GM21737 (cell line): ENCODE measurements around the gene UBE2J2.

Experiments used
- ATAC-seq: cut with Tn5 transposase; IDR thresholded peaks from one replicate; pipeline ENCODE4 v1.9.1; 2021; ENCODE audit warnings: mild to moderate bottlenecking, moderate library complexity; ENCODE audit not compliant: unreplicated experiment

UBE2J2 gene

DNA sequence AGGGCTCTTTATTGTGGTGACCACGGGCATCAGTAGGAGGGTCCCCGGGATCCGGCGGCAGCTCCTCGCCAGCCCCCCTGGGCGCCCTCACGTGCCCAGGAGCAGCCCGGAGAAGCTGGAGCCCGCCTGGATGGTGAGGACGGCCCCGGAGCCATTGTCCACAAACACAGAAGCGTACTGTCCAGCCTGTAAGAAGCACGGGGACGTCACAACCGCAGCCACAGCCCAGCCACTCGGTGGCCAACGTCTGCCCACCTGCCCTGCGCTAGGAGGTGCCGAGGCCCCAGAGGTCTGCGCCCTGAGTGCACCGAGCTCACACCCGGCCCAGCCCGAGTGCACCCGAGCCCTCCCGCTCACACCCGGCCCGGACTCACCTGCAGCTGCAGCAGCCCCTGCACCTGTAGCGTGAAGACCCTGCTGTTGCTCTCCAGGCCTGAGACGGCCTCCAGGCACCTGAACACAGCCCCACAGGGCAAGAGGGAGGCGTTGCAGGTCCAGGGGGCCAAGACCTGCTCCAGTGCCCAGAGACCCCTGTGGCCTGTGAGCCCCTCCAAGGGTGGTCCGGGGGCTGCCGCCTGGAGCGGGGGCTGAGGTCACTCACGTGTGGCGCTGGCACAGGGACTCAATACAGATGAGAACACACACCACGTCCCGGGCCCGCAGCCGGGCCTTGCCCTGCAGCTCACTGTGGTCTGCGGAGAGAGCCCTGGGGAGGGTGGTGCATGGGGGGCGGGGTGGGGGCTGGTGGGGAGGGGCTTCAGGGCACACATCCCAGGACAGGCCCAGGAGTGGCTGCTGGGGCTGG is 31.0 kb downstream of the UBE2J2 start:
- no peak for ATAC-seq

DNA sequence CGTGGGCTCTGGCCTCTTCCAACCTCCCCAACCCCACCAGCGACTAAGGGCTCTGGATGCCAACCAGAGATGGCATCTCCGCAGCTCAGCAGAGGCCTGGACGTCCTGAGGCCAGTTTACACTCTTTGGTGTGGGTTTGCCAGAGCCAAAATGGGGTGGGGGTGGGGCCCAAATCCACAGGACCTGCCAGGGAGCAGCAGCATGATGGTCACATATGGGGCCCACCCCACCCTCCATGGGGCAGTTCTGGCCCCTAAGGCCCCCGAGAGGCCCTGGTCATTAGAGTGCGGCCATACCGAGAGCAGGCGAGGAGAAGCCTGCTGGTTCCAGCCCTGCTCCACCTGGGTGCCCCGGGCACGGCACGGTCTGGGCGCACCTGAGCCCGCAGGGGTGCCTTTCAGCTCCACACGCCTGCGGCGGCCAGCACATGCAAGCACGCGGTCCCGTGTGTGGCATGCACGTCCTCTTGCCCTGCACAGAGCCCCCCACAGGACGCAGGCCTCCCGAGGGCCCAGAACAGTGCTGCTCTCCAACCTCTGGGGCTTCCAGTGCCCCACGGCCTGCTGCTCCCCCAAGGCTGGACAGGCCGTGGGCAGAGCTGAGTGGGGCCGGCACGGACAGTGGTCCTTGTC is 31.9 kb downstream of the UBE2J2 start:
- no peak for ATAC-seq

DNA sequence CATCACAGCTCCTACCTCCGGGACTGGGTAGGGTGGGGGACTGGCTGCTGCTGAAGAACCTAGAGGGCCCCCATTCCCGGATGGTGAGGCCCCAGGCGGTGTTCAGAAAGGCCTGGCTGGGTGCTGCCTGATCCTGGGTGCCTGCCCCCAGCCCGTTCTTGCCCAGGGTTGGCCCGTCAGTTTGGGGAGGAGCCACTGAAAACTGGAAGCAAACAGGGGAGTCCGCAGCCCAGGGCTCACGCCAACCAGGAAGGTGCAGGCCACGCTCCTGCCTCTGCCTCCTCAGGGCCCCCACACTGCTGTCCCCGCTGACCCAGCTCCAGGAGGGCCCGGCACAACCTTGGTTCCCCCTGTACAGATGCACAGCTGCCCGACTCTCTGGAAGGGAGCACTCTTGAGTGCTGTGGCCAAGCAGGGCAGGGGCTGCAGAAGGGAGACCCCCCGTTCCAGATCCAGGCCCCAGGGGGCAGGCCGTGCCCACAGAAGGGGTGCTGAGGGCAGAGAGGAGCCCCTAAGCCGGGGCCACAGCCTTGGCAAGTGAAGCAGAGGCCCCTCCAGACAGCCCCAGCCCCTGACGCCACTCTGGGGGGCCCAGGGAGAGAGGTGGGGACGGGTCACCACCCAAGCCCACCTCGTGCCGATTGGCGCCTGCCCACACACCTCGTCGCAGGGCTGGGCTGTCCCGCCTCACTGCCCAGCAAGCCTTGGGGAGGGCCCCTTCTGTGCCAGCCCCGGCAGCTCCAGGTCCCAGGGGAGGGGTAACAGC is 32.6 kb downstream of the UBE2J2 start:
- ATAC-seq: no peak

- ATAC-seq: no peak
Observed at GRCh38 chr1:1240348-1240732, 33.3 kb downstream of the UBE2J2 start.

- no peak for ATAC-seq
Observed at GRCh38 chr1:1239614-1240347, 33.9 kb downstream of the UBE2J2 start.

DNA sequence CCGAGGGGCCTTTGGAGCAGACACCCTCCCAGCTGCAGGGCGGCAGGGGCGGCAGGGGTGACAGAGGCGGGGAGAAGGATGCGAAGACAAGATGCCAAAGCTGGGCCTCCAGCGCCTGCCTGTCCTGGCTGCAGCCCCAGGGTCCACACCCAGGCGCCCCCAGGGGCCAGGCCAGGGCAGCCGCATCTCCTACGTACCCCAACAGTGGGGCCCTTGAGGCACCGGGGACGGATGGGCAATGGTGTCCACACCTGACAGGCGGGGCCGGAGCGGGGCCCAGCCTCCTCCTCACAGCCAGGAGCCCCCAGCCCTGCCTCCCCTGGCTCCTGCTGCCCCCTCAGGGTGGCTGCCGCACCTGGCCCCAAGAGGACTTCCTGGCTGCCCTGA is 34.4 kb downstream of the UBE2J2 start:
- ATAC-seq: no peak

DNA sequence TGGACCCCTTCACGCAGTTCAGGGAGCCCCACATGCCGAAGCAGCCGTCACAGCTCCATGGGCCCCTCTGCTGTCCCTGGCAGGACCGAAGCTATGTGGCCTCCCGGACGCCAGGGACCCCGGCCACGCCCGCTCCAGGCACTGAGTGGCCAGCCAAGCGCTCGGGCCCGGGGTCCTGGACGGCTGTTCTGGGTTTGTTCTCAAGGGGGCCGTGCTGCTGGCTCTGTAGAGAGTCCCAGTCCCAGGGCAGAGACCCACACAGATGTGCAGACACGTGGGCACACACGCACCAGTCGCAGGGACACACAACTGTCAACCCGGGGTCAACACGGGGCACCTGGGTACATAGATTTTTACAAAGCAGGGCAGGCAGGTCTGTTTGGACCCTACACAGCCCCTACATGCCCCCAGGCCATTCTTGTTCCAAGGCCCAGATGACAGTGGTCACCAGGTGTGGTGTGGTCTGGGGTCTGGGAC is 34.9 kb downstream of the UBE2J2 start:
- ATAC-seq: no peak

GRCh38 chr1:1237874-1238701 is 35.6 kb downstream of the UBE2J2 start:
- ATAC-seq: no peak

DNA sequence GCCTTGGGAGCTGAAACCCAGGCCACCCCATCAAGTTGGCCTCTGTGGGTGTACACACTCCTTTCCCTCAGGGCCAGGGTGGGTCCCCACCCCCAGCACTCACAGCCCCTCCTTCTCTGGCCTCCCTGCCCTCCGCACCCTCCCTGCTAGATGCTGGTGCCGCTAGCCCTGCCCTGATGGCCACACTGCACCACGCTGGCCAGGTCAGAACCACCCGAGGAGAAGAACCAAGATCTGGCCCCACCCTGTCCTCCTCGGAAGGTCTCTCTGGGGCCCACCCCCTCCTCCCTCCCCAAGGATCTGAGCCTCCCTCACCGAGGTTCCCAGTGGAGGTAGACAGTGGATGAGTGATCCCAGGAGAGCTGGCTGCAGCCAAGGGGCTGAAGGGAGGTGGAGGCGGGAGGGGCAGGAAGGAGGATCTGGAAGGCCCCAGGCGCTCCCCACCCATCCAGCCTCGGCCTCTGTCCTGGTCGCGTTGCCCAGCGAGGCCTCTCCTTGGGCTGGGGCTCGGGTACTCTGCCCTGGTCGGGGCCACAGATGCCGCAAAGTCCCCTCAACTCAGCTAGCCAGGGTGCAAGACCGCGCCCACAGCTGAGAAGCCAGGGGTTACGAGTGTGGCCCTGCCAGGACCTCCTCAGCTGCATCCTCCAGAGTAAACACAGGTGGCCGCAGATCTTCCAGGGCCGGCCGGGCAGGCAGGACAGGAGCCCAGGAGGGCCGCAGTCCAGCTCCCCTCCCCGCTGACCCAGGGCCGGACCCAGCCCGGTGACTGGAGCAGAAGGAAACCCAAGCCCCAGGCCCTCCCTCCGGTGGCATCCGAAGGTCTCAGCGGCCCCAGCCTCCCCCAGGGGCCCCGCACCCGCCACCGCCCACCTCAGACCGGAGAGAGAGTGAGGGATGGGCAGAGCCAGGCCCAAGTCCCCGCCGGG is 36.4 kb downstream of the UBE2J2 start:
- ATAC-seq: no peak

DNA sequence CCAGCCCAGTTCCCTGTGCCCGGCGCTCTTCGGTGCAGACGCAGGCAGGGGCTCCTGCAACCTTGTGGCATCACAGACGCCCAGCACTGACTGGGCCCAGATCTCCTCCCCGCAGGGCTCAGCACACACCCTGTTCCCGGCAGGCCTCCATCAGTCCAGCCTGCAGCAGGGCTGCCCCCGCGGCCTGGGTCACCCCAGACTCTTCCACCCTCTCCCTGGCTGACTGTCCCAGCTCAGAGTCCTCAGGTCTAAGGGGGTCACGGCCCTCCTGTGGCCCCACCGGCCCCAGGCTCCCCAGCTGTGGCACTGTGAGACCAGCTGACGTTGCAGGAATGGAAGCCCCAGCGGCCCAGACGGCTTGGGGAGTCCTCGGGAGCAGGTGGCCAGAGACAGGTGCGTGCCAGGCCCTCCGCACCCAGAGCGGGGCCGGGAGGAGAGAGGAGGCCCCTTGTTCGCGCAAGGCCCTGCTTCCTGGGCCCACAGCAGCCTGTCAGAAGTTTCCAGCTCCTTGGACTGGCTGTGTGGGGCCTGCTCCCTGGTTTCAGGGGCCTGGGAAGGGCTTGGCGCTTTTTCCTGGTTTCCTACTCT is 37.4 kb downstream of the UBE2J2 start:
- ATAC-seq: no peak

GRCh38 chr1:1235016-1235744 is 38.5 kb downstream of the UBE2J2 start:
- no peak for ATAC-seq

- no peak for ATAC-seq
Observed at GRCh38 chr1:1234180-1234808, 39.4 kb downstream of the UBE2J2 start.

DNA sequence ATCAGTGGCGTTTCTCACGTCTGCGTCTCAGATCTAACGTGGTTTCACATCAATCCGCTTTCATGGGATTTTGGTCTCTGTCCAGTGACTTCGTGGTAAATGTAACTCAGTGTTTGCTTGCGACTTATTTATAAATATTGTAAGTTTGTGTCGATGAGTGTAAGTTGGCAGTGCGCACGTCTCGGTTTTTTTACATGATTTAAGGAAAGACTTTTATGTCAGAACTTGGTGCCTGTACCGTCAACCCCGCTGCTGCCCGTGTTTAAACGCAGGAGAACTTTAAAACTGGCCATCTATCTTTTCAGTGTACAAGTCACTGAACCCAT is 40.1 kb downstream of the UBE2J2 start:
- ATAC-seq: no peak

DNA sequence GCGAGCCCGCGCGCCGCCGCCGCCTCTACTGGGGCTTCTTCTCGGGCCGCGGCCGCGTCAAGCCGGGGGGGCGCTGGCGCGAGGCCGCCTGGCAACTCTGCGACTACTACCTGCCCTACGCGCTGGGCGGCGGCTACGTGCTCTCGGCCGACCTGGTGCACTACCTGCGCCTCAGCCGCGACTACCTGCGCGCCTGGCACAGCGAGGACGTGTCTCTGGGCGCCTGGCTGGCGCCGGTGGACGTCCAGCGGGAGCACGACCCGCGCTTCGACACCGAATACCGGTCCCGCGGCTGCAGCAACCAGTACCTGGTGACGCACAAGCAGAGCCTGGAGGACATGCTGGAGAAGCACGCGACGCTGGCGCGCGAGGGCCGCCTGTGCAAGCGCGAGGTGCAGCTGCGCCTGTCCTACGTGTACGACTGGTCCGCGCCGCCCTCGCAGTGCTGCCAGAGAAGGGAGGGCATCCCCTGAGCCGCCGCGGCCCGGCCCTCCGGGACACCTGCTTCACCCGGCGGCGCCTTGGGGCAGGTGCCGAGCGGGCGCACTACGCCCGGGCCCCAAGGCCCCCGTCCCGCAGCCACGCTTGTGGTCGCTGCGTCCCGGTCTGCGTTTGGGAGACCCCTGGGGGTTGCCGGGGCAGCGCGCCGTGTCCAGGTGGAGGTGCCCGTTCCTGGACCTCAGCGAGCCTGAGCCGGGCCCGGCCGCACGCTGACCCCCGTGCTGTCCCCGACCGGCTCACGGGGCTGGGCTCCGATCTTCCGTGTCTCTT is 40.7 kb downstream of the UBE2J2 start:
- ATAC-seq: no peak

- ATAC-seq: no peak
Observed at GRCh38 chr1:1232208-1232795, 41.4 kb downstream of the UBE2J2 start, which contains the start of gene B3GALT6. Gene B3GALT6 (plus strand): TSS chr1:1232237. CDS start chr1:1232279, 42 bp downstream.

GRCh38 chr1:1231400-1232207 is 42.0 kb downstream of the UBE2J2 start, which contains the start of gene SDF4:
Gene SDF4 (minus strand): TSS chr1:1232001. CDS start chr1:1228772, 3,229 bp downstream.
- peak; percentile 85 for ATAC-seq
